ENCODE data around the gene STARD9.
A peak's percentile ranks its signal among the peaks of the same experiment; 100 is the strongest.

Gene STARD9

GRCh38 chr15:42704492-42704926 is 129.1 kb downstream of the STARD9 start:
- peak; percentile 40 to 43 for DNase-seq

- no peak for DNase-seq
Measured at GRCh38 chr15:42705336-42705735, 129.9 kb downstream of the STARD9 start.

GRCh38 chr15:42707068-42707467 is 131.7 kb downstream of the STARD9 start:
- DNase-seq, result no peak

GRCh38 chr15:42707873-42708544 is 132.6 kb downstream of the STARD9 start:
- no peak for DNase-seq

- no peak for DNase-seq
Measured at GRCh38 chr15:42710662-42711061, 135.3 kb downstream of the STARD9 start.

- no peak for DNase-seq
Measured at GRCh38 chr15:42711746-42712145, 136.3 kb downstream of the STARD9 start.

- no peak for DNase-seq
Measured at GRCh38 chr15:42712584-42712983, 137.2 kb downstream of the STARD9 start.

- DNase-seq, result no peak
Measured at GRCh38 chr15:42716125-42716524, 140.7 kb downstream of the STARD9 start.

- DNase-seq, result no peak
Measured at GRCh38 chr15:42716626-42717025, 141.2 kb downstream of the STARD9 start.

- no peak for DNase-seq
Measured at GRCh38 chr15:42719043-42719442, 143.6 kb downstream of the STARD9 start.

- no peak for DNase-seq
Measured at GRCh38 chr15:42720071-42720470, 144.7 kb downstream of the STARD9 start.

- DNase-seq, result no peak
Measured at GRCh38 chr15:42721016-42721415, 145.6 kb downstream of the STARD9 start.

- DNase-seq, result no peak
Measured at GRCh38 chr15:42721916-42722315, 146.5 kb downstream of the STARD9 start.

- DNase-seq, result peak in 1 of 2 experiments; percentile 10
Measured at GRCh38 chr15:42723068-42723467, 147.7 kb downstream of the STARD9 start.

- no peak for DNase-seq
Measured at GRCh38 chr15:42724276-42724675, 148.9 kb downstream of the STARD9 start.

- no peak for DNase-seq
Measured at GRCh38 chr15:42725331-42725903, 150.0 kb downstream of the STARD9 start.

GRCh38 chr15:42726114-42726513 is 150.7 kb downstream of the STARD9 start:
- DNase-seq, result no peak

GRCh38 chr15:42727750-42728381 is 152.5 kb downstream of the STARD9 start:
- no peak for DNase-seq

- DNase-seq, result no peak
Measured at GRCh38 chr15:42728560-42728959, 153.2 kb downstream of the STARD9 start.

- no peak for DNase-seq
Measured at GRCh38 chr15:42728972-42729371, 153.6 kb downstream of the STARD9 start.

GRCh38 chr15:42729409-42729808 is 154.0 kb downstream of the STARD9 start:
- no peak for DNase-seq

GRCh38 chr15:42730135-42730534 is 154.7 kb downstream of the STARD9 start:
- DNase-seq, result peak; percentile 11 to 19

GRCh38 chr15:42730536-42730935 is 155.1 kb downstream of the STARD9 start:
- DNase-seq, result no peak

- no peak for DNase-seq
Measured at GRCh38 chr15:42731461-42731860, 156.1 kb downstream of the STARD9 start.

Measured in Kasumi-1 (cell line).